ENCODE results near the gene DUSP12. TPM values are rescaled to one million over a fixed set of nuclear protein-coding genes. Genes with fewer than 3 reads are reported as not detected.

Gene DUSP12
- 32.7 and 44.1 TPM in 2 replicates for total RNA-seq

GRCh38 chr1:161749509-161750407, at the start of gene DUSP12:
TSS of gene DUSP12 (plus strand) at chr1:161749786. CDS start at chr1:161749802, 16 bp downstream.

GRCh38 chr1:161706482-161707347, 42.9 kb upstream of the DUSP12 start, which contains the start of gene FCRLA:
TSS of gene FCRLA (plus strand) at chr1:161707229. CDS start at chr1:161707265, 36 bp downstream.

GRCh38 chr1:161720956-161721737, 28.4 kb upstream of the DUSP12 start, which contains the start of gene FCRLB:
TSS of gene FCRLB (plus strand) at chr1:161721544. CDS start at chr1:161722673, 1,129 bp downstream.

GRCh38 chr1:161766102-161766981, 16.8 kb downstream of the DUSP12 start, which contains the start of gene ATF6:
TSS of gene ATF6 (plus strand) at chr1:161766320. CDS start at chr1:161766361, 41 bp downstream.

Other genes starting within 250 kb of the DUSP12 start
- 4.1 and 5.6 TPM in 2 replicates for gene FCGR2A, start 244.3 kb upstream of the DUSP12 start, total RNA-seq
- gene HSPA6, start 225.2 kb upstream of the DUSP12 start, total RNA-seq = 4.7 and 6.5 TPM in 2 replicates
- not detected in 2 replicates for gene FCGR3A, start 200.0 kb upstream of the DUSP12 start, total RNA-seq
- gene FCGR3B, start 118.6 kb upstream of the DUSP12 start, total RNA-seq = not detected in 2 replicates
- gene FCGR2B, start 86.6 kb upstream of the DUSP12 start, total RNA-seq = 0.15 TPM in 1 of 2 replicates, not detected in the other
- gene FCRLA, start 42.6 kb upstream of the DUSP12 start, total RNA-seq = 1.5 and 2.3 TPM in 2 replicates
- gene FCRLB, start 28.2 kb upstream of the DUSP12 start, total RNA-seq = 2.0 and 3.6 TPM in 2 replicates
- gene ATF6, start 16.5 kb downstream of the DUSP12 start, total RNA-seq = 20.2 and 24.4 TPM in 2 replicates